T follicular helper cell (primary cell): ENCODE data around the gene SPG11.

Experiments used
- DNase-seq: peaks from one replicate; pipeline ENCODE4 v3.0.0-alpha.2; 2020; ENCODE audit warnings: low read depth

Gene SPG11

DNA sequence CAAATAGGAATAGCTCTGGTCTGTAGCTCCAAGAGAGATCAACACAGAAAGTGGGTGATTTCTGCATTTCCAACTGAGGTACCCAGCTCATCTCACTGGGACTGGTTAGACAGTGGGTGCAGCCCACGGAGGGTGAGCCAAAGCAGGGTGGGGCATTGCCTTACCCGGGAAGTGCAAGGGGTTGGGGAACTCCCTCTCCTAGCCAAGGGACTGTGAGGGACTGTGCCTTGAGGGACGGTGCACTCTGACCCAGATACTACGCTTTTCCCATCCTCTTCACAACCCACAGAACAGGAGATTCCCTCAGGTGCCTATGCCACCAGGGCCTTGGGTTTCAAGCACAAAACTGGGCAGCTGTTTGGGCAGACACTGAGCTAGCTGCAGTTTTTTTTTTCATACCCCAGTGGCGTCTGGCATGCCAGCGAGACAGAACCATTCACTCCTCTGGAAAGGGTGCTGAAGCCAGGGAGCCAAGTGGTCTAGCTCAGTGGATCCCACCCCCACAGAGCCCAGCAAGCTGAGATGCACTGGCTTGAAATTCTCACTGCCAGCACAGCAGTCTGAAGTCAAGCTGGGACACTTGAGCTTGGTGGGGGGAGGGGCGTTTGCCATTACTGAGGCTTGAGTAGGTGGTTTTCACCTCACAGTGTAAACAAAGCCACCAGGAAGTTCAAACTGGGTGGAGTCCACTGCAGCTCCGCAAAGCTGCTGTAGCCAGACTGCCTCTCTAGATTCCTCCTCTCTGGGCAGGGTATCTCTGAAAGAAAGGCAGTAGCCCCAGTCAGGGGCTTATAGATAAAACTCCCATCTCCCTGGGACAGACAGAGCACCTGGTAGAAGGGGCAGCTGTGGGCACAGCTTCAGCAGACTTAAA, 19.6 kb upstream of the SPG11 start:
- peak; percentile 67 for DNase-seq

DNA sequence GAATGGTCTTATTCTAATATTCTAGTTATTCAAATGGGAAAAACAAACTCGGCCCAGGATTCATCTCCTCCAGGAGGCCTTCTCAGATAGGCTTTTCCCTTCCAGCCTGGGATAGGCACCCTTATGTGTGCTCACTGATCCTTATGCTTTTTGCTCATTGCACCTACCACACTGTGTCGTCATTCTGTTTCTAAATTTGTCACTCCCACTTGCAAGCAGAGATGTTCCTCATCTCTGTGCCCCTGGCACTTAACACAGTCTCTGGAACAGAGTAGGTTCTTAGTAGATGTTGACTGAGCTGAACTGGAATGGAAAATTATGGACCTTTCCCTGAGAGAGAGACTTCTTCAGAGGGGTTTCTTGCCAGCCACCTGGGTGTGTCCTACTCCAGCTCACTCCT, 18.7 kb upstream of the SPG11 start:
- DNase-seq: no peak

DNA sequence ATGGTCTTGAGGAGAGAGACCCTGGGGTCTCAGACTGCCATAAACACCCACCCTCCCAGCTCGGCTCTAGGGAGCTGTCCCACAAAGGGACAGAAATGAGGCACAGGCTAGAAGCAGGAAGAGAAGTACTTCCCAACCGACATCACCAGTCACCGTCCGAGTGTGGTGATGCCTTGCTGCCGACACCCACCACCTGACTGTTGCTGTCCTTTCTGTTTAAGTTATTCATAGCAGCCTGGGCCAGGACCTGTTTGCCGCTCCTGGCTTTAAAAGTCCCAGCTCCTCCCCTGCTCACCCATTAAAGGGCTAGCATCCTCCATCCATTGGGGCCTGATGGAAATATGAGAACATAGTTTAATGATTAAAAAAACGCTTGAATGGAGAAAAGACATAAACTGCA, 13.2 kb upstream of the SPG11 start:
- no peak for DNase-seq

DNA sequence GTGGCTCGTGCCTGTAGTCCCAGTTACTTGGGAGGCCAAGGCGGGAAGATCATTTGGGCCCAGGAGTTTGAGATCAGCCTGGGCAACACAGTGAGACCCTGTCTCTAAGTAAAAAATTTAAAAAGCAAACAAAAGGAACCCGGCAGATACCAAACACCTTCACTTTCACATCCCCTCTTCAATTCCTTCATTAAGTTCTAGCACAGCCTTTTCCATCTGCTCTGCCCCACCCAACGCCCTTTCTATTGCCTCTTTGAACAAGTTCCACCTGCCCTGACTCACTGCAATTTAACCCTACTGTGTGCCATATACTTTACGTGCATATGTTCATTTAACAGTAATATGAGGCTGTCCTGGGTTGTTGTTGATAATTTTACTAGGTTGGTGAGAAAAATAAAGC, 12.4 kb upstream of the SPG11 start:
- no peak for DNase-seq

DNA sequence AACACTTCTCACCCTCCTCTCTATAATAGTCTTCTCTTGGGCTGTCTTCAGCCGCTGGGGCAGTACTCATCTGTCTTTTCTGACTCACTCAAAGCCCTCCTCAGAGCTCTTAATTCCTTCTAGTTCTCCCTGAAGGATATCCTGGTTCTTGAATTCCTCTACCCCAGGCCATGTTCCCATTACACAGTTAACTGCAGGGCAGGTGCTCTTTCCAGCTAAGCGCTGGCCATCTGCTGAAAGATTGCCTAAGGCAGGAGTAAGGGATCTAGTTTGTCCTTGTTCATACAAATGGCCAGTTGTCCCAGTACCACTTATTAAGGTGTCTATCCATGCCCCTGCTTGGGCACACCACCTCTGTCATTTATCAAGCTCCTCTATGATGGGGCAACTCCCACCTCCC, 10.2 kb upstream of the SPG11 start:
- DNase-seq: no peak

DNA sequence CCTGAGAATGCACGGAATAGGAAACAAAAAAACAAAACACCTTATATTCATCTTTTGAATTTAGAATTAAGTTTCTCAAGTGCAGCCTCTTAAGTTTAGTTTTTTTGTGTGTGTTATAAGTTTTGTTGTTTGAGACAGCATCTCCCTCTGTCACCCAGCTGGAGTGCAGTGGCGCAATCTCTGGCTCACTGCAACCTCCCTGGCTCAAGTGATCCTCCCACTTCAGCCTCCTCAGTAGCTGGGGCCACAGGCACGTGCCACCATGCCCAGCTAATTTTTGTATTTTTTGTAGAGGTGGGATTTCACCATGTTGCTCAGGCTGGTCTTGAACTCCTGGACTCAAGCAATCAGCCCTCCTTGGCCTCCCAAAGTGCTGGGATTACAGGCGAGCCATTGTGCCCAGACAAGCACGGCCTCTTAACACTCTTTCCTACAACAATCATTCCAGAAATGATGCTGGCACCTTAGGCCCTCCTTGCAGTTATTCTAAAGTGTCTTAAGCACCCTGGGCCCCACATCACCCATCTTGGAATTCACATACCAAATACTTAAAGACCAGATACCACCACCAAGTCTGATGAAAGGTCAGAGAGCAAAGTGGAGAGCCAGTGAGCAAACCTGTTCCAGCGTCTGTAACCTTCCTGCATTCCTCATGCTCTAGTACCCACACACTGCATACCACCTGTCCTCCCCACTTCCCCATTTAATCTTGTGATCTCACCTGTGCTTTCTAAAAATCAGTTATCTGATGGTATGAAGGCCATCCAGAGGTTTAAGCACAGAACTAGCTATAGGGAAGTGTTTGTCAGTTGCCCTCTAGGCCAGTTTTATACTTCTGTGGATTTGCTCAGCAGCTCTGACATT, 6.9 kb upstream of the SPG11 start:
- no peak for DNase-seq

DNA sequence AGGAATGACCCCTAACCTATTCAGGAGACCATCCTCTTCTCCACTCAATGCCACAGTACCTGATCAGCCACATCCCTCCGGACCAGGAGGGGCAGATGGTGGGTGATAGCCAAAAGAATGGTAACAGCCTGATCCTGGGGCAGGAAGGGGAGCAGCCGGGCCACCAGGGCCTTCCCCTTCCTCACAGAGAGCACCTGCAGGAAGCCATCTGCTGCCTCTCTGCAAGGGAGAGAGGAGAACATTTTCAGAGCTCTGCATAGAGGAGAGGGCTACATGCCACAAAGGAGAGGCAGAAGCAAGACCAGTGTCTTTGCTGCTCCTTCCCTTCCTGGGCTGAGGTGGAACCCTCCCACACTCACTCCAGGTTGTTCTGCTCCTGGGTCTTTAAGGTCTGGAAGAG, 5.5 kb upstream of the SPG11 start:
- no peak for DNase-seq

DNA sequence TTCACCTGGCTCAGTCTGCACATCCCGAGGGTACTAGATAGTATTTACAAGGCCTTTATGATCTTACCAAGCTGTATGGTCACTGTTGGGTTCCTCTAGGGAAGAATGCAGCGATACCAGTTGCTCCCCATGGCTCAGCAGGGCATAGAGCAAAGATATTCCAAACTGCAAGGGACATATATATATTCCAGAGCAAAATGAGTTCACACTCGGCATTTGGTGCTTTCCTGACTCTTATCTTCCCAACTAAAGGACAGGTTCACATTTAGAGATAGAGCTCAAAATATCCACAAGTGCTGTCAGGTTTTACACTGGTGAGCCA, 3.5 kb upstream of the SPG11 start:
- DNase-seq: no peak

DNA sequence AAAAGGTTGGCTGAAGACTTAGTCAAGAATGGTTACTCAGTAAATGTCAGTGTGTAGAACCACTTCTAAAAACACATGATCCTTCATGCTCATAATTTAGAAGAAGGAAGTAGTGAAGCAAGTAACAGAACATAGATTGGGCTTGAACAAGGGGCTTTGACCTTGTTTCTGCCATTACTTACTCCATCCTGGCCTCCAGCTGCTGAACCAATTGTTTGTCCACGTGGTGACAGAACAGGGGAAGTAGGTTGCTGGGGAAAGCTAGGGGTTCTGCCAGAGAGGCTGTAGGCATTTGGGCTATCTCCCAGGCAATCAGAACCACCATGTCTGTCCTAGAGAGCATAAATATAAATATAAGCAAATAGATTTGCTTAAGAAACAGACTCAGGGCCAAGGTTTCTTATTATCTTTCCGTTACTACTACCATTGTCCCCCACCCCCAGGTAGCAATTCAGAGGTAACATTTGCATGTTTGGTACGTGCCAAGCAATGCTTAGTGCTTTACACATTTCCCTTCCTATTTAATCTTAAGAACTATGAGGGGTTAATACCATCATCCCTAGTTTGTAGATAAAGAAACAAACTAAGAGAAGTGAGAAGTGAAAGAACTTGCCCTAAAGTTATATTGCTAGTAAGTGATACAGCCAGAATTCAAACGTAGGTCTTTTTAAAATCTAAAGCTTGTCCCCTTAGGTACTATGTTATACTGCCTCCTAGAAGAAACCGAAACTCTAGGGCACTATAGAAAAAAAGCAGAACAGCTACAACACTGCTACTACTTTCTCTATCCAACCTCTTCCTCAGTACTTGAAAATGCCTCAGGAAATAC, 3.0 kb upstream of the SPG11 start:
- no peak for DNase-seq

DNA sequence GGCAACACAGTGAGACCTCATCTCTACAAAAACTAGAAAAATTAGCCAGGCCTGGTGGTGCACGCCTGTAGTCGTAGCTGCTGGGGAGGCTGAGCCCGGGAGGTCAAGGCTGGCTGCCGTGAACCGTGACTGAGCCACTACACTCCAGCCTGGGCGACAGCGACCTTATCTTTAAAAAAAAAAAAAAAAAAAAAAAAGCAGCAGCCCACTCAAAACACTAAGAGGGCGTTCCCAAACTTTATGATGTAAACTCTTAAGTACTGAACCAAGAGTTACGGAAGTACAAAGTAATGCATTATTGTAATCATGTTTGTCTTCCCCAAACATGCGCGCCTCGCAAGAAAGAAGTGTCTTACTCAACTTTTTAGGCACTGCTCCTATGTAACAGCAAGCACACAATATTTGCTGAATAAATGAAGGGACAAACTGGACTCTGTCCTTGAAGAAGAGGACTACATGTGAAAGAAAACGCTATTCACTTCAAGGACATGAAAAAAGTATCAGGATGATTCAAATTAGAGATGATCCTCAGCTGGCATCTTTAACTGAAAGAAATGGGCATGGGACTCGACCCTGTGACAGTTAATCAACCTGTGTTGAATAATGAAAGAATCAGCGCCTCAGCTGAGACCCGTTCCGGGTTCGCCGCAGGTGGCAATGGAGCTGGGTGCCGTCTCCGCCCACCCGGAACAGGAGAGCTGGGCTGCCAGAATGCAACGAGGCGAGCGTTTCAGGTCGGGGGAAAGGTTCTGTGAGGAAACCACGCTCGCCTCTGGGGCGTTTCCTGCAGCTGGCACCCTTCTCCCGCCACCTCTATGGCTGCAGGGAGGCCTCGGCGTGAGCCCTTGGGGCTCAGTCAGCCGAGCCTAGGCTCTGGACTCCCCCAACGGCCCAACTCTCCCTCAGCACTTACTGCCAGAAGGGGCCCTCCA, 718 bp downstream of the SPG11 start:
- peak; percentile 79 for DNase-seq

DNA sequence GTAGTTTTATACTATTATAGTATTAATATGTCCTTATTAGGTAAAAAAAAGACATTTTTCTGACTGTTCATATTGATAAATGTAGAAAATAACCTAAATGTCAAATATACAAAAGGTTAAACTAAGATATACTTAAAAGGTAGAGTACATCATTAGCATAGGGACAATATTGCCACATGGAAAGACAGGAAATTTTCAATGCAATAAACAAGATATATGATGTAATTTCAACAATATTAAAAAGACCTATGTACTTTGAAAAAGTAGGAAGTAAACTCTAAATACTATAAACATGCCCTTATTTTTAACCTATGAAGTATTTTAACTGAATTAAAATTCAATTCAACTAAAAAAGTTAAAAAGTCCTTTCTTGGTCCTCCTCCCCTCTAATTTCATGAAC, 1.9 kb downstream of the SPG11 start:
- no peak for DNase-seq

DNA sequence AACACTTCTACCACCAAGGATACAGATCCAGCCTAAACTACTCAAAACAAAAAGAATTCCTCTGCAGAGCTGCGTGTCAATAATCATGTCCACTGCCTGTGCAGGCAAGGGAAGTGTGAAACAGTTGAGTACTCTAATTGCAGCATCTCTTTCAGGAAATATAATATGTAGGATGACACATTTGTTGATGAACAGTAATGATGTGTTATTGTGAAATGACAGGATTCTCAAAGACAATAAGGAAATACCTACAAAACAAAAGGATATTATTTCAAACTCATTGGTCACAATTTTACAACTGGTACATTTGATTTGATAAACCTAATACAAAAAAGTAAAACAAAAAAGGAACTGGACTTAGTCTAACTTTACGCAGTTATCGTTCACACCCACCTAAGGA, 4.4 kb downstream of the SPG11 start:
- DNase-seq: no peak

DNA sequence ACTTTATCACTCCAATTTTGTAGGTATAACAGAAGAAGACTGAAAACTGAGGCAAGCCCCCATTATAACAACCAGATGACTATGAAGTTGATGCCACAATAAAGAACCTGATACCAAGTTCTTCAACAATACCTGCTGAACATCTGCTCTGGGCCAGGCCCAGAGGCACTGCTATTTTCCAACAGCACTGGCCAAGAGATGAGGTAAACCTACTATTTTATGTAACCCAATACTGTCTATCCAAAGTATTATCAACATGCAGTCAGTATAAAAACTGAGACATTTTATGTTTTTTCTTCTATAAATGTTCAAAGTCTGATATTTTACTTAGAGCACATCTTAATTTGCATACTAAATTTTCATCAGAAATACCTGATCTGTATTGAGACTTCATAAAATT, 6.1 kb downstream of the SPG11 start:
- DNase-seq: no peak

DNA sequence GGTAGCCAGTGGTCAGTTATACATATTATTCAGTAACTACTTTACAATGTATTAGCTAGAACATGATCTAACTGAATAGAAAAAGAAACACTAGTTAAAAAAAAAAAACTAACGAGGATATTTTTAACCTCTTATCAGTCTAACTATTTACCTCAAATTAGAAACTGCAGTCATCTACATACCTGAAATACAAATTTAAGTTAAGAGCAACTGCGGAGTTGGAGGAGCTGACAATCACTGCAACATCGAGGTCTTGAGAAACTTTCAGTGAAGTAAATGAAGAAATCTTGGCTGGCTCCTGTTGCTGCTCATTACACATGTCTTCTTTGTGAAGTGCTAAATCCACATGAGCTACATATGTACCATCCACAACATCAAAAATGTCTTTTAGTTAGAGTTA, 6.5 kb downstream of the SPG11 start:
- no peak for DNase-seq

DNA sequence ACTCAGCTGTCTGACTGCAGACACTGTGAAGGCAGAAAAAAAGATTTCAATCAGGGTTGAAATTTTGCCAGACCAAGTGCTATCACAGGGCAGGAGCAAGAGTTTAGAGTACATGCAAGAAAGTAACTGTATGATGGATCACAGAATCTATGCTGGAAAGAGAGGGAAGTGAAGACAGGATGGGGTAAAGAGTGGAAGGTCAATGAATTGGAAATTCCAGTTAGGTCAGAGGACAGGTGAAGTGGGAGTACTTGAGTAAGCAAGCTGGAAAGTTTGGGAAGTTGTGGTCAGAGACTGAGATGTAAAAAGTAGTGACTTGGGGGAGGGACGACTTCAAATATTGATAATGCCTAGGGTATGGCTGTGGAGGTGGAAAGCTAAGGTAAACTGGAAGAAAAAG, 7.2 kb downstream of the SPG11 start:
- no peak for DNase-seq

DNA sequence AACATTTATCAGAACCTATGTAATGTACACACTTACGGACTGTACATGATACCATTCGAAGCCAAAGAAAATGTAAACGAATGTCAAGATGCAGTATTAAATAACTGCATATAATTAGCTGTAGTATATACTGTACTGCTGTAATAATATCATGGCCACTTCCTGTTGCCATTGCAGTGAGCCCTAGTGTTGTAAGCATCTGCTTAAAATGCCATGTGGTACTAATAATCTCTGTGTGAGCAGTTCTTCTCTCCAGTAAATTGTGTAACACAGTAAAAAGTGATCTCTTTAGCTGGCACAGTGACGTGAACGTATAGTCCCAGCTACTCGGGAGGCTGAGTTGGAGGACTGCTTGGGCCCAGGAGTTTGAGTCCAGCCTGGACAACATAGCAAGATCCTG, 8.6 kb downstream of the SPG11 start:
- DNase-seq: no peak

DNA sequence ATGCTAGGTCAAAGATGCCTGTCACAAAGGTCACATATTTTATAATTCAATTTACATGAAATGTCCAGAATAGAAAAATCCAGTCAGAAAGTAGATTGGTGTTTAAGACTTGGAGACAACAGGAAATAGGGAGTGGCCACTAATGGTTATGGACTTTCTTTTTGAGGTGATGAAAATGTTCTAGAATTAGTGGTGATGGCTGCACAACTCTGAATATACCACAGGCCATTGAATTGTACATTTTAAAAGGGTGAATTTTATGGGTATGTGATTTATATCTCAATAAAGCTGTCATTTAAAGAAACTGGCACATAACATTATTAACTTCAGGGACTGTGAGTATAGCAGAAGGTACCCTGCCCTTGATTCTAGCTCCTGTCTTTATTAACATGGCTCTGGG, 15.8 kb downstream of the SPG11 start:
- DNase-seq: no peak

DNA sequence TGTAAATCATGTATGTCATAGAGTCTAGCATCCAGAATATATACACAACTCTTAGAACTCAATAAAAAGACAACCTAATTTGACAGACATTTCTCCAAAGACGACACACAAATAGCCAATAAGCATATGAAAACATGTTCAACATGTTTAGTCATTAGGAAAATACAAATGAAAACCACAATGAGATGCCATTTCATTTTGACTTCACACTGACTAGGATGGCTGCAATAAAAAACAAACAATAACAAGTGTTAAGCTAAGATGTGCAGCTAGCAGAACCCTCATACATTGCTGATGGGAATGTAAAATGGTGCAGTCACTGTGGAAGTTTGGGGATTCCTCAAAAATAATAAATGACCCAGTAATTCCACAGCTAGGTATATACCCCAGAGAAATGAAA, 16.4 kb downstream of the SPG11 start:
- DNase-seq: no peak

DNA sequence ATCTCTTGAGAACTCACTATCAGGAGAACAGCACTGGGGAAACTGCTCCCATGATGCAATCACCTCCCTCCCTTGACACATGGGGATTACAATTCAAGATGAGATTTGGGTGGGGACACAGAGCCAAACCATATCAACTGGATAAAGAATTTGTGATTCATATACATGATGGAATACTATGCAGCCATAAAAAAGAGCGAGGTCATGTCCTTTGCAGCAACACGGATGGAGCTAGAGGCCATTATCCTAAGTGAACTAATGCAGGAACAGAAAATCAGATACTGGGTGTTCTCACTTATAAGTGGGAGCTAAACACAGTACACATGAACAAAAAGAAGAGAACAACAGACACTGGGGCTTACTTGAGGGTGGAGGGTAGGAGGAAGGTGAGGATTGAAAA, 17.0 kb downstream of the SPG11 start:
- DNase-seq: no peak

DNA sequence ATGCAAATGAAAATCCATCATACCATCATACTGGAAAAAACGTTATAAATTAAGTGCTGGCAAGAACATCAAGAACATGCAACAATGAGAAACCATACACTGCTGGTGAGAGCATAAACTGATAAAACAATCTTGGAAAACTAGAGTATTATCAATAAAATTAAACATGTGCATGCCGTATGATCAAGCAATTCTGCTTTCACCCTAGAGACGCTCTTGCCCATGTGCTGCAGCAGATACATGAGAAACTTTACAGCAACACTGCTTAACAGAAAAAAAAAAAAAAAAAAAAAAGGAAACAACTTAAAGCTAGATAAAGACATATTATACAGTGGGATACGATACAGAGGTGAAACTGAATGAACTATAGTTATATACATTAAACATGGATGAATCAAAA, 21.8 kb downstream of the SPG11 start:
- no peak for DNase-seq

DNA sequence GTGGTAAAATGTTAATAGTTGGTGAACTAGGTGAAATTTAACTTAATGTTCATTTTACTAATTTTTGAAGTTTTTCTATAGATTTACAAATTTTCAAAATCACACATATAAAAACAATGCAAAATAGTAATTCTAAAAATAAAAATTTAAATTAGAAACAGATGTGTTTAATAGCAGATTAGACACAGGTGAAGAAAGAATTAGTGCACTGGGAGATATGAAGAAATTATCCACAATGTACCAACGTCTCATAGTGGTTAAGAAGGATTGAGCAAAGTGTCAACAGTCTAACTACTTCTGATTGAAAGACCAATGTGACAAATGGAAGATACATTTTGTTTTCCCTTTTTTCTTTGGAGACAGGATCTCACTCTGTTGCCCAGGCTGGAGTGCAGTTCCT, 26.5 kb downstream of the SPG11 start:
- no peak for DNase-seq

DNA sequence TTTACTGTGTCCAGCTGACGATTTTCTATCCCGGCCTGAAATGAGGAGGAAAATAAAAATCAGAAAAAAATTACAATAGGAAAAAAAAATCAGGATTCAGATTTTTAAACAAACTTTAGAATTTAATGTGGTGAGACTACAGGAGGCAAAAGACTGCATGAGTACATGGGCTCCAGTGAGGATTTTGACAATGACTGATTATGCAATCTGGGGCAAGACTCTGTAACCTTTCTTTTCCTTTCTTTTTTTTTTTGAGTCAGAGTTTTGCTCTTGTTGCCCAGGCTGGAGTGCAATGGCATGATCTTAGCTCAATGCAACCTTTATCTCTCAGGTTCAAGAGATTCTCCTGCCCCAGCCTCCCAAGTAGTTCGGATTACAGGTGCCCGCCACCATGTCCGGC, 29.9 kb downstream of the SPG11 start:
- no peak for DNase-seq
